ENCODE results near the gene TSPAN4. TPM values are rescaled to one million over a fixed set of nuclear protein-coding genes. Genes with fewer than 3 reads are reported as not detected.
A peak's percentile ranks its signal among the peaks of the same experiment; 100 is the strongest.

TSPAN4 gene
- total RNA-seq, 1 donor from 2014 or later = 42.3 TPM

DNA sequence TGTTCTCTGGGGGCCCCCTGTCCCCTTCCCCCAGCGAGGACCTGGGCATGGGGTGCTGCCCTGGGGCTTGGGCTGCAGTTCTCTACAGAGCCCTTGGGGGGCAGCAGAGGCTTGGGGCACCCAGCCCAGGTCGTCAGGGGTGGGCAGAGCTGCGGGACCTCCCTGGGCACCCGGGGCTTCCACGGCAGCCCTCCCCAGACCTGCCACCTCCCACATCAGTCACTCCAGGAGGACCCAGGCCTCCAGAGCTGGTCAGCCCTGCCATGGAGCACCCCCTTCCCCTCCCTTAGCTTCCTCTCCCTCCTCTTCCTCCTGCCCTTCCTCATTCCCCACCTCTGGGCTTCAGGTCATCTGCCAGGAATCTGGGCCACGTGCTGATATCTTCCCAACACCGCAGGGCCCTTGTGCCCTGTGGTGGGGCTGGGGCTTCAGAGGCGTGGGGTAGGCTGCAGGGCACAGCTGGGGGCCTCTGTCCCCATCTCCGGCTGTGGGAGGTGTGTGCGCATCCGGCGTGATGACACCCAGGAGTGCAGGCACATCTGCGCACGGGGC is 5.8 kb downstream of the TSPAN4 start:
- Histone ChIP-seq H3K4me3 (ENCODE audit: low read length in 3 of 3) (no peak overlapping the region), H3K9ac (ENCODE audit: low read depth in 1 of 3, low read length in 3 of 3) (peak overlapping the region in 1 of 3 donors; percentile 16), H3K36me3 (ENCODE audit: control insufficient read depth in 3 of 3, insufficient read depth in 3 of 3, low read length in 3 of 3) (no peaks in the 10 kb centered on the region), H3K27ac (ENCODE audit: low read depth, low read length) (no peak overlapping the region), H3K27me3 (ENCODE audit: control insufficient read depth in 3 of 3, insufficient read depth in 3 of 3, low read length in 3 of 3) (peaks cover 6 to 23% (median 12%) of the 10 kb centered on the region in 3 donors), H3K4me1 (ENCODE audit: control insufficient read depth in 3 of 3, insufficient read depth in 3 of 3, low read length in 3 of 3) (peaks cover 28 to 48% (median 37%) of the 10 kb centered on the region in 3 donors), H3K9me3 (ENCODE audit: control insufficient read depth in 3 of 3, low read length in 3 of 3) (no peaks in the 10 kb centered on the region)

DNA sequence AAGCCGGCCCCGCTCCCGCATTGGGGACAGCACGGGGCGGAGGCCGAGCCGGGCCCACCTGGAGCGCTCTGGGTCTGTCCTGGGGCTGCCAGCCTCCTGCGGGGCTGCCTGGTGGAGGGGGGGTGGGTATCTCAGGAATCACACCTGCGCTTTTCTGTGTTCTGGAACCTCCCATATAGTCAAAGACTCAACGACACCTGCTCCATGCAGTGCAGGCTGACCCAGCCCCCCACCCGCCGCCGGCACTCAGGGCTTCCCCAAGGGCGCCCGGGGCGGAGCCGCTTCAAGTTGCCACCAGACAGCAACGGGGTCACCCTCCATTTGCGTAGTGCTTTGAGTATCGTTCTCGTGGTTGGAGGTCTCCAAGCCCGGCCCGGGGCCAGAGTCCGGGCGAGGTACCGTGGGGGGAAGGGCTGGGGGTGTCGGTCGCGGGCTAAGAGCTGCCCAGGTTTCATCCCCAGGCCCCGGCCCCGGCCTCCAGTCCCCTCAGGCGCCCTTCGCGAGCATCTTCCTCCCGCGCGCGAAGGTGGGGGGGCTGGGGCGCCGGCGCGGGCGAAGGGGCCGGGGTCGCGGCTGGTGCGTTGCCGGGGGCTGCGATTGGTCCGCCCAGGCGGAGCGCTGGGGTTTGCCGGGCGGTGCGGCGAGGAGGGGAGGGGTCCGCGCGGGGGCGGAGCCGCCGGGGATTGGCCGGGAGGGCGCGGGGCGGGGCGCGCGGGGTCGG is 6.6 kb downstream of the TSPAN4 start:
- Histone ChIP-seq H3K27ac (ENCODE audit: low read depth, low read length) (no peak overlapping the region), H3K9ac (ENCODE audit: low read depth in 1 of 3, low read length in 3 of 3) (no peak overlapping the region), H3K4me1 (ENCODE audit: control insufficient read depth in 3 of 3, insufficient read depth in 3 of 3, low read length in 3 of 3) (peaks cover 28 to 41% (median 33%) of the 10 kb centered on the region in 3 donors), H3K27me3 (ENCODE audit: control insufficient read depth in 3 of 3, insufficient read depth in 3 of 3, low read length in 3 of 3) (peaks cover 6 to 23% (median 12%) of the 10 kb centered on the region in 3 donors), H3K9me3 (ENCODE audit: control insufficient read depth in 3 of 3, low read length in 3 of 3) (no peaks in the 10 kb centered on the region), H3K36me3 (ENCODE audit: control insufficient read depth in 3 of 3, insufficient read depth in 3 of 3, low read length in 3 of 3) (no peaks in the 10 kb centered on the region), H3K4me3 (ENCODE audit: low read length in 3 of 3) (no peak overlapping the region)

DNA sequence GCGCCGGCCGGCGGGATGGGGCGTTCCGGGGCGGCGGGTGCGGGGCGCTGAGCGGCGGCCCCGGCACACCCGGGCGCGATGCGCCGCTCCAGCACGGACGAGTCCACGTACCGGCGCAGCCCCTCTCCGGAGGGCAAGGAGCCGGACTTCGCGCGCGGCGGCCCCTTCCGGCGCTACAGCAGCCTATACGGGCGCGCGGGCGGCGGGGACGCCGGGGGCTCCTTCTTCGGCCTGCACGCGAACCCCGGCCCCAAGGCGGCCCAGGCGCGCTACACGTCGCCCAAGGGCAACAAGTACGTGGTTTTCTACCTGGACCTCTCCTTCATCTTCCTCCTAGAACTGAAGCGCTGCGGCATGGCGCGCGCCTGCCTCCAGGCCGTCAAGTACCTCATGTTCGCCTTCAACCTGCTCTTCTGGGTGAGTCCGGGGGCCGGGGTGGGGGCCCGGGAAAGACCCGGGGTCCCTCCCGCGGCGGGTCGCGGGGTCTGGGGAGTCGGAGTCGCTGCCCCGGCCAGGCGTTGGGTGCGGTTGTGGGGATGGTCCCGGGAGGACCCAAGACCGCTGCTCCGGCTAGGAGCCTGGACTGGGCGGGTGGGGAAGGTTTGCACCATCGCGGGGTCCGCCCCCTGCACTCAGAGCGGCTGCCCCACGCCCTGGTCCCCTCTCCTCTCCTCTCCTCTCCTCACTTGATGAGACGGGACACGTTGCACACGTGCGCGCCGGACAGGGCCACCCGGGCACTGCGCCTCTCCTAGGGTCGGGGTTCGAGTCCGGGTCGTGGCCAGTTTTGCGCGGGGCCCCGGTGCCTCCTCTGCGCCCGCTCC is 7.5 kb downstream of the TSPAN4 start:
- Histone ChIP-seq H3K36me3 (ENCODE audit: control insufficient read depth in 3 of 3, insufficient read depth in 3 of 3, low read length in 3 of 3) (no peaks in the 10 kb centered on the region), H3K4me3 (ENCODE audit: low read length in 3 of 3) (peak overlapping the region in 1 of 3 donors; percentile 9), H3K9me3 (ENCODE audit: control insufficient read depth in 3 of 3, low read length in 3 of 3) (no peaks in the 10 kb centered on the region), H3K27ac (ENCODE audit: low read depth, low read length) (no peak overlapping the region), H3K4me1 (ENCODE audit: control insufficient read depth in 3 of 3, insufficient read depth in 3 of 3, low read length in 3 of 3) (peaks cover 22 to 34% (median 28%) of the 10 kb centered on the region in 3 donors), H3K9ac (ENCODE audit: low read depth in 1 of 3, low read length in 3 of 3) (no peak overlapping the region), H3K27me3 (ENCODE audit: control insufficient read depth in 3 of 3, insufficient read depth in 3 of 3, low read length in 3 of 3) (peaks cover 6 to 23% (median 12%) of the 10 kb centered on the region in 3 donors)

DNA sequence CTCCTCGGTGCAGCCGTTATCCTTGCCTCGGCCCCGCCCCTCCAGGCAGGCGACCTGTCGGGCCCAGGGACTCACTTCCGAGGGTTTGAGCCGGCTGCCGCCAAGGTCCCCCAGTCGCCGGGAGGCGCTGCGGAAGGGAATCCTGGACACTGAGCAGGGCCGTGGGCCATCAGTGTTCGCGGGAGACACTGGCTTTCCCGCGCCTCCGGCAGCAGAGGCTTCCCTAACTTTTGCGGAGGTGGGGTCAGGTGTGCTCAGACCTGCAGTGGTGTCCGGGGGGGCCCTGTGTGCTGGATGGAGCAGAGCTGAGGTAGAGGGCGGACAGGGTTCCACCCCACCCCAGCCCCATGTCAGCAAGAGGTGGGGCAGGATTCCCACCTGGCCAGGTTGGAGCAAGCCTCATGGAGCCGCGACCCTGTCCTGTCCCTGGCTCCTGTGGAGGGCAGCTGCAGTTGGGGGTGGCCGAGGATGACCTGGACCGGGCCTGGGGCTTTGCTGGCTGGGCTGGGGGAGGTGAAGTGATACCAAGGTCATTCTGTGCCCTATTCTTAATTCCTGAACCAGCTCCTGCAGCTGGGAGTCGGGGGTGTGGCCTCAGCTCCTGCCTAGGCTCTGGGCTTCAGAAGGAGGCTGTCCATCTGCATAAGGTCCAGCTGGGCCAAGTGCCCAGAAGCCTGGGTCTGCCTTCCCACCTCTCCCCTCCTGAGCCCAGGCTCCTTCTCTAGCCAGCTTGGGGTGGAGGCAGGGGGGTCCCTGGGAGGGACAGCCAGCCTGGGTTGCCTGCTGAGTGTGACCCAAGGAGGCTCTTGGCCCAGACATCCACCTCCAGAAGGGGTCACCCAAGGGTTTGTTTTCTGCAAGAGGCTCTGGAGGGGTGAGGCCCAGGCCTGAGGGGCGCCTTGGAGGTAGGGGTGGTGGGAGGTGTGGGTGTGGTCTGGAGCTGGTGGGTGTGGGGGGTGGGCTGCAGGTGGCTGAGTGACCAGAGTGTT is 8.4 kb downstream of the TSPAN4 start:
- H3K9ac ChIP-seq (ENCODE audit: low read depth in 1 of 3, low read length in 3 of 3) = no peak overlapping the region
- no peak overlapping the region for H3K27ac ChIP-seq (ENCODE audit: low read depth, low read length)
- no peak overlapping the region for H3K4me3 ChIP-seq (ENCODE audit: low read length in 3 of 3)
- H3K4me1 ChIP-seq (ENCODE audit: control insufficient read depth in 3 of 3, insufficient read depth in 3 of 3, low read length in 3 of 3) = peaks cover 19 to 25% (median 22%) of the 10 kb centered on the region in 3 donors
- H3K27me3 ChIP-seq (ENCODE audit: control insufficient read depth in 3 of 3, insufficient read depth in 3 of 3, low read length in 3 of 3) = peaks cover 6 to 23% (median 12%) of the 10 kb centered on the region in 3 donors
- H3K36me3 ChIP-seq (ENCODE audit: control insufficient read depth in 3 of 3, insufficient read depth in 3 of 3, low read length in 3 of 3) = no peaks in the 10 kb centered on the region
- no peaks in the 10 kb centered on the region for H3K9me3 ChIP-seq (ENCODE audit: control insufficient read depth in 3 of 3, low read length in 3 of 3)

DNA sequence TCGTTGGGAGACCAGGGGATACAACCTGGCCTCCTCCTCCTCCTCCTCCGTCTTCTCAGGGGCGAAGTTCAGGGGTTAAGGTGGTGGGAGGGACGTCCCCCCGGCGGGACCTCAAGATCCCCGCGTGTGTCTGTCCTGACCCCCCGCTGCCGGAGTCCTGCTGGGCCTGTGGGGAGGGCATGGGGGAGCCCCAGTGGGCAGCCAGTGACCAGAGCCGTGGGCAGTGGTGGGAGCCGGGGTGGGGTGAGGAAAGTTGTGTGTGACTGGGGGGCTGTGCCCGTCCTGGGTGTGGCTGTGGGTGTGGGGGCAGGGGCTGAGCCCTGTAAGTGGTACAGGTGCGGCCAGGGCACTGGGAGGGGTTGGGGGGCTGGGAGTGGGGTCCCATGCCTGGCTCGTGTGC is 10.1 kb downstream of the TSPAN4 start:
- Histone ChIP-seq H3K4me1 (ENCODE audit: control insufficient read depth in 3 of 3, insufficient read depth in 3 of 3, low read length in 3 of 3) (peaks cover 15 to 17% (median 15%) of the 10 kb centered on the region in 3 donors), H3K9ac (ENCODE audit: low read depth in 1 of 3, low read length in 3 of 3) (no peak overlapping the region), H3K27me3 (ENCODE audit: control insufficient read depth in 3 of 3, insufficient read depth in 3 of 3, low read length in 3 of 3) (peaks cover 6 to 23% (median 12%) of the 10 kb centered on the region in 3 donors), H3K4me3 (ENCODE audit: low read length in 3 of 3) (no peak overlapping the region), H3K9me3 (ENCODE audit: control insufficient read depth in 3 of 3, low read length in 3 of 3) (no peaks in the 10 kb centered on the region), H3K27ac (ENCODE audit: low read depth, low read length) (no peak overlapping the region), H3K36me3 (ENCODE audit: control insufficient read depth in 3 of 3, insufficient read depth in 3 of 3, low read length in 3 of 3) (no peaks in the 10 kb centered on the region)

DNA sequence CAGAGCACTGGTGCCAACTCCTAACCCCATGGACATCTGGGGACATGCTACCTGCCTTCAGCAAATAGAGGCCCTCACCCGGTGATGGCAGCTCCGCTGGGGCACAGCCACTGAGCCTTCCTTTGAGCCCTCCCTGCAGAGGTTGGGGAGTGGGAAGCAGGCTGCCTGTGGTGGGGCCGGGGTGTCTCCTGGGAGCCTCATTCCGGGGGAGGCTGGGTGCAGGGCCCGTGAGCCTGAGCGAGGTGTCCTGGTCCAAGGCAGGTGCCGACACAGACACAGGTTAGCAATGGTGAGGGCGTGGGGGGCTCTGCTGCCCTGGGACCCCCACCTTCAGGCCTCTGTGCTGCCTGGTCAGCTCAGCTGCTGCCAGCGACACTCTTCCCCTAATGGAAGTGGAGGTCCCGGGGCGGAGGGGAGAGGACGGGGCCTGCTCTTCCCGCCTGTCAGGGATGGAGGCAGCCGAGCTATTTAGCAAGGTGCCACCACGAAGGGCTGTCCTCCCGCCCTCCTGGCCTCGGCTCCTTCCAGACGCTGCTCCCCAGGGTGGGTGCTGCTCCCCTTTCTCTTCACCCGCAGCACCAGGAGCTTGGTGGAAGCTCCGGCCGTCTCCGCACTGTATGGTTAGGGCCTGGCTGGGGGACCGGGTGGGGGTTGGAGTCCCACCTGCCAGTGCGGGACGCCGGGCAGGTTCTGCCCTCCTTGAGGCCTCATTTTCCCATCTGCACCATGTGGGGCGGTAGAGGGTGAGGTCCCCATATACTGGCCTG is 11.2 kb downstream of the TSPAN4 start:
- Histone ChIP-seq H3K9me3 (ENCODE audit: control insufficient read depth in 3 of 3, low read length in 3 of 3) (no peaks in the 10 kb centered on the region), H3K27me3 (ENCODE audit: control insufficient read depth in 3 of 3, insufficient read depth in 3 of 3, low read length in 3 of 3) (peaks cover 0 to 13% (median 5%) of the 10 kb centered on the region in 3 donors), H3K36me3 (ENCODE audit: control insufficient read depth in 3 of 3, insufficient read depth in 3 of 3, low read length in 3 of 3) (no peaks in the 10 kb centered on the region), H3K4me3 (ENCODE audit: low read length in 3 of 3) (no peak overlapping the region), H3K9ac (ENCODE audit: low read depth in 1 of 3, low read length in 3 of 3) (no peak overlapping the region), H3K4me1 (ENCODE audit: control insufficient read depth in 3 of 3, insufficient read depth in 3 of 3, low read length in 3 of 3) (peaks cover 6 to 9% (median 7%) of the 10 kb centered on the region in 3 donors), H3K27ac (ENCODE audit: low read depth, low read length) (no peak overlapping the region)

DNA sequence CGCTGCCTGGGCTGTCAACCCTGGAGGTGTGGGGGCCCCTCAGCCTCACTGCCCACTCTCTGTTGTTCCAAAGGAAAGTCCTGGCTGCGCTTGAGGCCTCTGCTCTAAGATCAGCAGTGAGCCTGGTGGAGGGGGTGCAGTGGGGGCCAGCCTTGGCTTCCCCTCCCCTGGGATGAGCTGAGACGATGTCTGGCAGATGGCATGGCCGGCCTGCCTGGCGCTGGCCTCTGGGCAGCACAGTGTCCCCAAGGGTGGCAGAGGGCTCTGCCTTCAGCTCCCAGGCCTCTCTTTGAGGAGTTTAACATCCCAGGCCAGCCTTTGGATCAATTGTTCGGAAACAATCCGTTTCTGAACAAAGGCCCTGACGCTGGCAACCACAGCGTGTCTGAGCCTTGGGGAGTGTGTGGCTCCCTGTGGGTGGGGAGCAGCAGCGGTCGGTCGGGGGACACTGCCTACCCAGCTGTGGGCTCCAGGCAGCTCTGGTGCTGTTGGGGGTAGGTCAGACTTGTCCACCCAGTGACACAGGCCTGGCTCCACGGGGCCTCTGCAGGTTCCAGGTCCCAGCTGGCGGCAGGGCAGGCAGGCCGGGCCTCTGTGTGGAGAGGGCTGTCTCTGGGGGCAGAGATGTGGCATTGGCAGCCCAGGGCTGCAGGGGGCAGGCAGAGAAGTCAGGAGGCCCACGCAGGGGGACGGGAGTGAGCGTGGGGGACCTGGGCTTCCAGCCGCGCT is 12.1 kb downstream of the TSPAN4 start:
- Histone ChIP-seq H3K27me3 (ENCODE audit: control insufficient read depth in 3 of 3, insufficient read depth in 3 of 3, low read length in 3 of 3) (peaks cover 0 to 9% (median 0%) of the 10 kb centered on the region in 3 donors), H3K4me1 (ENCODE audit: control insufficient read depth in 3 of 3, insufficient read depth in 3 of 3, low read length in 3 of 3) (peaks cover 10 to 12% (median 10%) of the 10 kb centered on the region in 3 donors), H3K27ac (ENCODE audit: low read depth, low read length) (no peak overlapping the region), H3K4me3 (ENCODE audit: low read length in 3 of 3) (no peak overlapping the region), H3K36me3 (ENCODE audit: control insufficient read depth in 3 of 3, insufficient read depth in 3 of 3, low read length in 3 of 3) (no peaks in the 10 kb centered on the region), H3K9ac (ENCODE audit: low read depth in 1 of 3, low read length in 3 of 3) (no peak overlapping the region), H3K9me3 (ENCODE audit: control insufficient read depth in 3 of 3, low read length in 3 of 3) (no peaks in the 10 kb centered on the region)

DNA sequence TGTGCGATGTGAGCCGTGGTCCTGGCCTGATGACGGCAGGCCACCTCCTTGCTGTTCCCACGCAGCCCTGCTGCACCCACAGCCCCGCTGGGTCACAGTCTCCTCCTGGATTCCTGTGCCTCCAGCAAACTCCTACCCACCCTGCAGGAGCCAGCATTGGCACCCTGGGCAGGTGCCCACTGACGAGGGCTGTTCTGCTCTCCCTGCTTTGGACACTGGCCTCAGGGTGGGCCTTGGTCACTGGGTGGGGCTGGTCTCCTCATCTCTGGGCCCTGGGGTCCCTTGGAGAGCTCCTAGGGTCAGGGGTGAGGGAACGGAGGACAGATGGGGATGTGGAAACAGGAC is 12.7 kb downstream of the TSPAN4 start:
- Histone ChIP-seq H3K9me3 (ENCODE audit: control insufficient read depth in 3 of 3, low read length in 3 of 3) (no peaks in the 10 kb centered on the region), H3K9ac (ENCODE audit: low read depth in 1 of 3, low read length in 3 of 3) (no peak overlapping the region), H3K36me3 (ENCODE audit: control insufficient read depth in 3 of 3, insufficient read depth in 3 of 3, low read length in 3 of 3) (no peaks in the 10 kb centered on the region), H3K4me1 (ENCODE audit: control insufficient read depth in 3 of 3, insufficient read depth in 3 of 3, low read length in 3 of 3) (peaks cover 14 to 16% (median 14%) of the 10 kb centered on the region in 3 donors), H3K27ac (ENCODE audit: low read depth, low read length) (no peak overlapping the region), H3K27me3 (ENCODE audit: control insufficient read depth in 3 of 3, insufficient read depth in 3 of 3, low read length in 3 of 3) (peaks cover 0 to 7% (median 0%) of the 10 kb centered on the region in 3 donors), H3K4me3 (ENCODE audit: low read length in 3 of 3) (no peak overlapping the region)

All from skeletal muscle tissue (tissue), 4 donors.